Kidney tubule cell (primary cell): ENCODE data around the gene TRAF3.

Experiments used
- DNase-seq: peaks from one replicate; pipeline ENCODE4 v3.0.0-alpha.2; 2018; ENCODE audit warnings: low spot score

TRAF3 gene

GRCh38 chr14:102777711-102778337, 575 bp downstream of the TRAF3 start:
- DNase-seq, result no peak

GRCh38 chr14:102778338-102779083, 1.3 kb downstream of the TRAF3 start:
- DNase-seq, result peak; percentile 29

- DNase-seq, result no peak
Measured at GRCh38 chr14:102779084-102779462, 1.8 kb downstream of the TRAF3 start.

GRCh38 chr14:102779574-102780315, 2.5 kb downstream of the TRAF3 start:
- DNase-seq, result no peak

GRCh38 chr14:102781063-102781462, 3.8 kb downstream of the TRAF3 start:
- no peak for DNase-seq

- DNase-seq, result no peak
Measured at GRCh38 chr14:102782974-102783373, 5.7 kb downstream of the TRAF3 start.

- no peak for DNase-seq
Measured at GRCh38 chr14:102784892-102785594, 7.8 kb downstream of the TRAF3 start.

GRCh38 chr14:102785595-102785963, 8.3 kb downstream of the TRAF3 start:
- DNase-seq, result no peak

GRCh38 chr14:102786768-102787167, 9.5 kb downstream of the TRAF3 start:
- peak; percentile 55 for DNase-seq

GRCh38 chr14:102789349-102789748, 12.1 kb downstream of the TRAF3 start:
- no peak for DNase-seq

- no peak for DNase-seq
Measured at GRCh38 chr14:102793531-102794328, 16.5 kb downstream of the TRAF3 start.

GRCh38 chr14:102795060-102795925, 18.0 kb downstream of the TRAF3 start:
- DNase-seq, result peak; percentile 76

- DNase-seq, result no peak
Measured at GRCh38 chr14:102796661-102797190, 19.5 kb downstream of the TRAF3 start.

GRCh38 chr14:102798926-102799325, 21.7 kb downstream of the TRAF3 start:
- no peak for DNase-seq

- DNase-seq, result peak; percentile 73
Measured at GRCh38 chr14:102799684-102800562, 22.7 kb downstream of the TRAF3 start.

- no peak for DNase-seq
Measured at GRCh38 chr14:102802834-102803523, 25.7 kb downstream of the TRAF3 start.

GRCh38 chr14:102804858-102805257, 27.6 kb downstream of the TRAF3 start:
- no peak for DNase-seq

GRCh38 chr14:102805371-102805891, 28.2 kb downstream of the TRAF3 start:
- DNase-seq, result peak; percentile 93
